HG03095 (cell line): ENCODE data around the gene FRAS1.
"Not testable (repeated sequence)": the region's sequence is repeated elsewhere in the genome, so short reads cannot be mapped to it uniquely, and the experiment has no call there.

Source experiments
- ATAC-seq: cut with Tn5 transposase; IDR thresholded peaks from one replicate; pipeline ENCODE4 v1.9.1; 2021; ENCODE audit warnings: moderate library complexity; ENCODE audit not compliant: unreplicated experiment

FRAS1 gene

GRCh38 chr4:78268597-78268996 lies 211.5 kb downstream of the FRAS1 start:
- no peak for ATAC-seq

GRCh38 chr4:78275450-78275849 lies 218.3 kb downstream of the FRAS1 start:
- ATAC-seq = not testable (repeated sequence)

- no peak for ATAC-seq
These were observed 229.2 kb downstream of the FRAS1 start for GRCh38 chr4:78286281-78286680.

GRCh38 chr4:78288327-78288726 lies 231.2 kb downstream of the FRAS1 start:
- no peak for ATAC-seq

- ATAC-seq = no peak
These were observed 234.2 kb downstream of the FRAS1 start for GRCh38 chr4:78291277-78291676.

GRCh38 chr4:78292341-78292740 lies 235.2 kb downstream of the FRAS1 start:
- ATAC-seq = no peak

GRCh38 chr4:78292856-78293255 lies 235.7 kb downstream of the FRAS1 start:
- ATAC-seq = no peak

GRCh38 chr4:78293348-78293747 lies 236.2 kb downstream of the FRAS1 start:
- no peak for ATAC-seq

- no peak for ATAC-seq
These were observed 236.7 kb downstream of the FRAS1 start for GRCh38 chr4:78293821-78294301.

GRCh38 chr4:78296261-78296660 lies 239.1 kb downstream of the FRAS1 start:
- no peak for ATAC-seq

GRCh38 chr4:78297116-78297800 lies 240.1 kb downstream of the FRAS1 start:
- no peak for ATAC-seq

GRCh38 chr4:78298618-78299017 lies 241.5 kb downstream of the FRAS1 start:
- no peak for ATAC-seq

- no peak for ATAC-seq
These were observed 242.4 kb downstream of the FRAS1 start for GRCh38 chr4:78299565-78299972.

- ATAC-seq = not testable (repeated sequence)
These were observed 250.1 kb downstream of the FRAS1 start for GRCh38 chr4:78307263-78307662.

- ATAC-seq = no peak
These were observed 251.4 kb downstream of the FRAS1 start for GRCh38 chr4:78308517-78308916.

- ATAC-seq = no peak
These were observed 252.2 kb downstream of the FRAS1 start for GRCh38 chr4:78309352-78309751.

GRCh38 chr4:78310007-78310739 lies 253.1 kb downstream of the FRAS1 start:
- ATAC-seq = no peak

- no peak for ATAC-seq
These were observed 253.6 kb downstream of the FRAS1 start for GRCh38 chr4:78310740-78311115.

- ATAC-seq = no peak
These were observed 254.2 kb downstream of the FRAS1 start for GRCh38 chr4:78311306-78311705.

- no peak for ATAC-seq
These were observed 256.0 kb downstream of the FRAS1 start for GRCh38 chr4:78312989-78313753.

GRCh38 chr4:78313754-78314120 lies 256.6 kb downstream of the FRAS1 start:
- ATAC-seq = no peak

- ATAC-seq = no peak
These were observed 261.0 kb downstream of the FRAS1 start for GRCh38 chr4:78318126-78318525.
